HG02884 (cell line): Measurements from ENCODE around the gene USP14.

ENCODE experiments used
- ATAC-seq: cut with Tn5 transposase; IDR thresholded peaks from one replicate; pipeline ENCODE4 v1.9.1; 2021; ENCODE audit warnings: mild to moderate bottlenecking, moderate library complexity; ENCODE audit not compliant: unreplicated experiment

The USP14 gene

DNA sequence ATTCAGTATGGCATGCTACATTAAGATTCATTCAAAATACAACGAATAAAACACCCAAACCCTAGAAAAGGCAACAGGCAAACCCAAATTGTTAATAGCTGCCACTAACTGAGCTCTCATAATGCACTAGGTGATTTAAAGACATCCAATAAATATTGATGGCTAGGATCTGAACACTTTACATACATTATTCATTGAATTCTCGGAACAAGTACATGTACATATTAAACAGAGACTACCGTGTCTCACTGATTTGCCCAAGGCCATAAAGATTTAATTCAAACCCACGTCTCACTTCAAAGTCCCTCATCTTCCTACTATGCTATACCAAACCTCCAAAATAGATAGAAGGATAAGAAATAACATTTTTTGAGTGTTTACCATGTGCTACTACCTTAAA lies 67.4 kb downstream of the USP14 start:
- ATAC-seq = no peak

- no peak for ATAC-seq
Observed at GRCh38 chr18:227374-227773, 69.0 kb downstream of the USP14 start.

DNA sequence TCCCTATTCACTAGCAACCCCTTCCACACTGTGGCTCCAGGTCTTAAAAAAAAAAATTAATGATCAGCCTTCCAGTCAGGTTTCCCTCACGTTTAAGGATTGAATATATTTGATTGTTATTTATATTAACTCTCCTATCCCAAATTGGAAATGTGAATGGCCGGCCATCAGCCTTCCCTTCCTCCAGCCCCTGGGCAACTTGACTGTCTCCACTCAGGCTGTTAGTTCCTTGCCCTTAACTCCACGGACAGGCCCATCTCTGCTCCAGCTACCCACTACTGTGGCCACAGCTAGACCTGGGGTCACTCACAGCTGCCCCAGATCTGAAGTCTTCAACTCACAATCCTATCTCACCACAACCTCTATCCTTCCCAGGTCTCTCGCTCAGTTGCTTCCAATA lies 69.5 kb downstream of the USP14 start:
- ATAC-seq = no peak

- ATAC-seq = no peak
Observed at GRCh38 chr18:228586-228985, 70.2 kb downstream of the USP14 start.

GRCh38 chr18:231563-231962 lies 73.2 kb downstream of the USP14 start:
- ATAC-seq = no peak

GRCh38 chr18:240175-240574 lies 81.8 kb downstream of the USP14 start:
- no peak for ATAC-seq

- ATAC-seq = no peak
Observed at GRCh38 chr18:245282-245847, 87.0 kb downstream of the USP14 start.

DNA sequence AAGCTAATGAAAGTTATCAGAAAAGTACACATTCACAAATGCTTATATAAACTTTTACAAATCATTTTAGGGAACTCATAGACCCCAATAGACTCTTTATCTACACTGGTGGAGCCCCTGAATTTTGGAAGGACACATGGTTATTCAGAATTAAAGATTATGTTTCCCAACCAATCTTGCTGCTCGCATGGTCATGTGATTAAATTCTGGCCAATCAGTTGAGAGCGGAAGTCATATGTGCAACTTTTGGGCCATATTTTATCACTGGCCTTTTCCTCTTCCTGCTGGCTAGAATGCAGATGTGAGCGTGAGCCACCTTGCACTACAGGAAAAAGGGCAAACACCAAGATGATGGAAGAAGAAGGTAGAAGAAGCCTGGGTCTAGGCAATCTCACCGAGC lies 89.7 kb downstream of the USP14 start:
- no peak for ATAC-seq

GRCh38 chr18:250685-251084 lies 92.3 kb downstream of the USP14 start:
- no peak for ATAC-seq

- ATAC-seq = no peak
Observed at GRCh38 chr18:251572-251971, 93.2 kb downstream of the USP14 start.

DNA sequence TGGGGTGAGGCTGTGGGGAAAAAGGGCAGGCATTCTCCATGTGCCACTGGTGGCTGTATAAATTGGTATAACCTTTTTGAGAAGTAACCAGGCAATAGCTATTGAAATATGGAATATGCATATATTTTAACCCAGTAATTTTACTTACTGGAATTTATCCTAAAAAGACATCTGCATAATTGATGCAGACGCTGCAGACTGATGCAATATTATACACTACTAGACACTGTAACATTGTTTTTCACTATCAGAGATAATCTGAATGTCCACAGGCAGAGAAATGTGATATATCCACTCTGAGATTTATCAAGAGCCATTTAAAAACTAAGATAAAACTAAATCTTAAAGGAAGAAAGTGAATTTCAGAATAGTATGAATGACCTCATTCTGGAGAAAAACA lies 94.8 kb downstream of the USP14 start:
- no peak for ATAC-seq

DNA sequence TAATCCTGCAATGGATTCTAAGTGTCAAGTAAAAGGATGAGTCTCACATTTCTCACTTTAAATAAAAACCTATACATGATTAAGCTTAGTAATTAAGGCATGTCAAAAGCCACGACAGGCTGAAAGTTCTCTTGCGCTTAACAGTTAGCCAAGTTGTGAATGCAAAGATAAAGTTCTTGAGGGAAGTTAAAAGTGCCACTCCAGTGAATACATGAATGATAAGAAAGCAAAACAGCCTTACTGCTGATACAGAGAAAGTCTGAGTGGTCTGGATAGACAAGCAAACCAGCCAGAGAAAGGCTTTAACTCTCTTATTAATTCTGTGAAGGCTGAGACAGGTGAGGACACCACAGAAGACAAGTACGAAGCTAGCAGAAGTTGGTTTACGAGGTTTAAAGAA lies 96.8 kb downstream of the USP14 start:
- no peak for ATAC-seq

- no peak for ATAC-seq
Observed at GRCh38 chr18:260547-260946, 102.2 kb downstream of the USP14 start.

- ATAC-seq = no peak
Observed at GRCh38 chr18:261398-262073, 103.2 kb downstream of the USP14 start.
